NCI-H1092 (cell line): Measurements from ENCODE around the gene ECHDC3.

Source experiments
- DNase-seq: peaks from one replicate; lab custom pipeline; 2025; lab: John Stamatoyannopoulos, UW

The ECHDC3 gene

DNA sequence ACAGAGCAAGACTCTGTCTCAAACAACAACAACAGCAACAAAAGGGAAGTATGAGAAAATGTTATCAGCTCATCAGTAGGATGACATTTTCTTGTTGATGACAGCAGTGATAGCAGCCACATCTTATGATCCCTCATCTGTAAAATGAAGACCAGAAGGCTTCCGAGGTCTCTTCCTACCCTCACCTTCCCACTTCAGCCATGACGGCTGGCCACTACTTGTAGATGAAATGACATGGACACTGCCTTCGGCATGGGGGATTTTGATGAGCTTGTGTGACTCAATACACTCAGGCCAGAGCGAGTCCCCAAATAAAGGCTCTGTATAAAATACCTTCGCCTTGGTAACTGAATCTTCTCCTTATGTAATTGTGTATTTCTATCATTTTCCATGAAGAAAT, 6.7 kb downstream of the ECHDC3 start:
- DNase-seq = no peak

DNA sequence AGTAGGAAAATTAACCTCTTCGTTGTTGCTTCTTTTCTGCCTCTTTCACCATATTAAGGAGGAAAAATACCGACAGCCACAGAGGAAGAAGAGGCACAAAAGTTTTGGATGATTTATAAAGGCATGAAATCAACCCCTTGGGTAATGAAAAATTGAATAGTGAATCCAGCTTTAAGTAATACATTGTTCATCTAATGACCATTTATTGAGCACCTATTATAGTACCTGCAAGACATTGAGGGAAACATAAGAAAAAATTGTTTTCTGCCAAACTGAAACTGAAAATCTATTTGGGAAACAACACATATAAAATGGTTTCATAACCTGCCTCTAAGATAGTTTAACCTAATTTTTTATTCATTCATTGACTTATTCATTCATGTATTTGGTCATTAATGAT, 8.2 kb downstream of the ECHDC3 start:
- no peak for DNase-seq

DNA sequence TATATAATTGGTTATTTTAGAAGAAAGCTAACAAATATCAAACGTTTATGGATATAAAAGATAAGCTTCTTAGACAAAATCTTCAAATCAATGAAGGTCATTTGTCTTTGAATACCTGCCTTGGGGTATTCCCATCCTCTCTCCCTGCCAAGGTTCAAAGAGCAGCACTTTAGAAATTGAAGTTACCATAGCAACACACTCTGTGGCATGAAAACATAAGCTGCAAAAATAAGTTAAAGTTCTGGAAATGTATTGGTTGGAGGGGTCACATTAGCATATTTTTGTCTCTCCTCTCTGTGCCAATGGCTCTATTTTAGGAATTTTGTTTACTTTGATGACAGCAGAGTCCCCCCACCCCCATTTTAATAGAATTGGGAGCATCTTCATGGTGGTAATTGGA, 12.0 kb downstream of the ECHDC3 start:
- no peak for DNase-seq

DNA sequence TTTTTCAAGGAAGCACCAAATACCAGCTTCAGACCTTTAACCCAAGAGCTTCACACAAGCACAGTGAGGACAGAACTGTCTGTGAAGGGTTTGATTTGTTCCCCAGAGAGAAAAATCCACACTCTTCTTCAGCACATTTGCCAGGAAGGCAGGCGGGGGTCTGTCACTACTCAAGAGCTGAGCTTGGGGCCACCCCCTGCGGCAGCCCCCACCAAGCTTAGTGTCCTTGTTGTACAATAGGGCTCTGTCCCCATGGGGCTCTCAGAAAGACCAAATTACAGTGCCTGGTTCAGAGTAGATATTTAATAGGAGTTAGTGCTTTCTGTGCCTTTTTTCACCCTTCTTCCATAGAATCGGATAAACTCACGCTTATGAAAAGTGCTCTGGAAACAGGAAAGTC, 12.4 kb downstream of the ECHDC3 start:
- DNase-seq = no peak

DNA sequence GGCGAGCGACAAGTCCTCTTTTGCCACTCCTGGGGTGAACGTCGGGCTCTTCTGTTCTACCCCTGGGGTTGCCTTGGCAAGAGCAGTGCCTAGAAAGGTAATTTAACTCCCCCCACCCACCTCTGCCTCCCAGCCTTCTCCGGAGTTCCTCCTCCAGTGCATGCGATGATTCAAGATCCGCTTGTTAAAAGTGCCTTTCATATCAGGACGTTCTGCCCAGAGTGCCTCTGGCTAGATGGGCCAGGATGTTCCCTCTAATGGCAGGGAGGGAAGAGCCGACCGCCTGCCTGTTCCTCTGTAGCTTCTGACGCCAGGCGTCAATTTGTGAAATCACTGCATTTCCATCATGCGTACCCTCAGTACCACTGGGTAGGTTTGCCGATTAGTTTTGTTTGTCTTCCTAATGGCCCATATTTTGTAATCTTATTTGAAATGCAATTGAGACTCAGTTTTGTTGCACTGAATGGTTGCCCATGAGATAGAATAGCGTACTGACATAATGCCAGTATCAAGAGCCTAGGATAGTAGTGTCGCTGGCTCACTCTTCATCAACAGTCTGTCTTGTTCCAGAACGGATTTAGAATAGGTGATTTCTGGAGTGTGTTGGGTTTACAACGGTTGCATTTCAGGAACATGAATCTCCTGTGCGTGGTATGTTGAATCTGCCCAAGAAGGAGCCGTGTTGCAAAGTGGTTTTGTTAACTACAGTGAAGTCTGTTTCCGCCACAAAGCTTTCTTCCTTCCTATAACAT, 13.5 kb downstream of the ECHDC3 start:
- DNase-seq = no peak

DNA sequence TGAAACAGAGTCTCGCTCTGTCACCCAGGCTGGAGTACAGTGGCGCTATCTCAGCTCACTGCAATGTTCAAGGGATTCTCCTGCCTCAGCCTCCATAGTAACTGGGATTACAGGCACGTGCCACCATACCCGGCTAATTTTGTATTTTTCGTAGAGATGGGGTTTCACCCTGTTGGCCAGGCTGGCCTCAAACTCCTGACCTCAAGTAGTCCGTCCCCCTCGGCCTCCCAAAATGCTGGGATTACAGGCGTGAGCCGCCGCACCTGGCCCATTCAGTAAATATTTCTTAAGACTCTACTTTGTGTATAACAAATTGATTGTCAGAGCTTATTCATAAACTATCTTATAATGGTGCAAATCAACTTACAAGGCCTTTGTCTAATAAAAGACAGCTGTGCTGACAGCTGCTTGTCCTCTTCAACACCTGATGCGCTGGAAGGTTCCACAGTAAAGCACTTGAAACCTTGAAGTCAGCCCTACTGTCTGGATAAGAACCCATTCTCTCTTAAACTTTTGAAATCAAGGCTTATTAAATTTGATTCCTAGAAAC, 14.7 kb downstream of the ECHDC3 start:
- no peak for DNase-seq

DNA sequence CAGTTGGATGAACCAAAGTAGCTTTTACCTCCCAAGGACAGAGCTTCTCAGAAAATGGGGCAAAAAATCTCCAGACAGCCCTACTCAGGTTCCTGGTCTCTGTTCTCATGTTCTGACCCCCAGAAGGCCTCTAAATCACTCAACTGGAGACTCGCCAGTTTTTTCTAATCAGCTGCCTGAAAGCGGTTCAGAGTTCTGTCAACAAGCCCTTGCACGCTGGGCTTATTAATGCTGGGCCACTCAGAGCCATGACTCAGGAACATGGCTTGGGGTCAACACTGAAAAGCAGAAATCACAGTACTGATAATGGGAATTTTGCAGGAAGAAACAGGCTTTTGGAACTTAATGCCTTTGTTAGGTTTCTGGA, 15.3 kb downstream of the ECHDC3 start:
- DNase-seq = peak; percentile 46

DNA sequence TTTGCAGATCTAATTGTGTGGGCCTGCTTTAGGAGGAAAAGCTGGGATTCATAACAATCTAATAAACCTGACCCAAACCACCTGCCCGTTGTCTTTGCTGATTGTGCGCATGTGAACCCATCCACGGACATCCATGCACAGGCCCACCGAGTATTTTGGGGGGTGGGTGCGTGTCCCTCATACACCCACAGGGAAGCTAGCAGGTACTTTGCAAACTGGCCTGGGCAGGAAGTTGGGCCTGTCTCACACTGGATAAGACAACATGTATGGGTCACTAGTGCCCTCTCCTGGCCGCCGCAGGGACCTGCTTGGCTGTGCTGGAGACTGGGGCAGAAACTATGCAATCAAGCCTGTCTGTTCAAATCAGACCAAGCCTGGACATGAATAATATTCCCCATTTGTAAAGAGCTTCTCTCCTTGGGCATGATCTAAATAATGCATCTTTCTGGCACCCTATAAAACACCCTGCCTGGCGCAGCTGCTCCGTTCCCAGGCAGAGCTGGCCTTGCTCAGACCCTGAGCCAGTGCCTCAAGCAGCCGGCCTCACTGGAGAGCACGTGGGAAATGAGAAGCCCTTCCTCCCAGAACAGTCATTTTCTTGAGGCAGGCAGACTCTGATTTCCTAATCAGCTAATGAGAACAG, 15.8 kb downstream of the ECHDC3 start:
- peak; percentile 29 for DNase-seq

DNA sequence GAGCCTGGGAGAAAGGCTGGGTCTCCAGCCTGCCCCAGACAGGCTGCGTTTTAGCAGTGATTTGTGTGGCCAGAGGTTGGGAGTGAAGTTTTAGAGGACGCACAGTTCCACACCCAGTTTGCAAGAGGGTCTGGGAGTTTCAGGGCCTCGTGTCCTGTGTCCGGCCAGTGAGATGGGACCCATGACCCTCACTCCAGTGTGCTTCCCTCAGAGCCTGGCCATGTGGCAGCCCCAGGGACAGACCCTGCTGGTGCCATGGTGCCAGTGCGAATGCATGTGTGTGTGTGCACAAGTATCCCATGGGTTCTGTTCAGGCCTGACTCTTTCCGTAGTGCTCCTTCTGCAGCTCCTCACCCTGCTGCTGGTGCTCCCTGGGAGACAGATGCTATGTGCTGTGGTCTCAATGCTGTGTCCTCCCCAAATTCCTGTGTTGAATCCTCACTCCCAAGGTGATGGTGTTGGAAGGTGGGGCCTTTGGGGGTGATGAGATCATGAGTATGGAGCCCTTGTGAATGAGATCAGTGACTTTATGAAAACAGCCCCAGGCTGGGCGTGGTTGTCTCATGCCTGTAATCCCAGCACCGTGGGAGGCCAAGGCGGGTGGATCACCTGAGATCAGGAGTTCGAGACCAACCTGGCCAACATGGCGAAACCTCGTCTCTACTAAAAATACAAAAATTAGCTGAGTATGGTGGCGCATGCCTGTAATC, 16.5 kb downstream of the ECHDC3 start:
- DNase-seq = no peak

DNA sequence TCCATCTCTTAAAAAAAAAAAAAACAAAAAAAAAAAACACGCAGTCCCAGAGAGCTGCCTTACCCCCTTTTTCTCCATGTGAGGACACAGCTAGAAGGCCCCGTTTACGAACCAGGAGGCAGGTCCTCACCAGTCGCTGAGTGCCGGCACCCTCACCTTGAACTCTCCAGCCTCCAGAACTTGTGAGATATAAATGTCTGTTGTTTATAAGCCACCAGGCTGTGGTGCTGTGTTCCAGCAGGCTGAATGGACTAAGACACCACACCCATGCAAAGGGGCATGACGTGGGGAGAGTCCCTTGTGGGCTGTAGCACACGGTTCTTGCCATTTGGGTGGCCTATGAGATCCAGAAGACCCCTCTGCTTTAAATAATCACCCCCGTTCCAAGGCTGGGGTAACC, 17.2 kb downstream of the ECHDC3 start:
- no peak for DNase-seq

DNA sequence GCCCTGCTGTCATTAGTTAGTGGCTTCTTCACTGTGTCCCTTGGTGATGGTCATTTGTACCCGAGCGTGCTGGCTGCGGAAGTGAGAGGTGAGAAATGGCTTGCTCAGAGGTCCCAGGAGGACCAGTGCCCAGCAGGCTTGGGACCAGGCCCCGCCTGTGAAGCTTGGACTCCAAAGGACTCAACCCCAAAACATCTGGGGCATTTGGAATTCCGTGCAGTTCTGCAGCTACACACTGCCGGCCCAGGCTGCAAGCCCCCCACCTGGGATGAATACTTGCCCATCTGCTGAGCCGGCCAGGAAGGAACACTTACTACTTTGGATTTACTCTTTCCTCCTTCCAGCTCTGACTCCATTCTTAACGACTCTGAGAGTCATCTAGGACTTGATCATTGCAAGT, 18.0 kb downstream of the ECHDC3 start:
- DNase-seq = no peak

DNA sequence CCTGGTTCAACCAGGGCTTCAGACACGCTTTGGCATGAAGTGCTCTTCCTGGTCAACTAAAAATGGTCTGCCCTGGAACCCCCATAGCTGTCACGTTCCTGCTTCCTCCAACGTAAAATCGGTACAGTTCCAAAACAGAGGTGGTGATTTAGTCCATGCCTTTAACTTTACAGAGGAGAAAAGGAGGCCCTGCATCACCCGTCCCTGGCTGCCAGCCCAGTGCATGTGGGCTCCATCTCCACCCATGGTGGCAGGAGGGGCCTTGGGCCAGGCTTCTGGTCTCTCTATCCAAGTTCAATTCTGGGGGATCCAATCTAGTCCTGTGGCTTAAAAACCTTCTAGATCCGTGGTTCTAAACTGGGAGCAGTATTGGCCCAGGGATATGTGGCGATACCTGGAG, 18.7 kb downstream of the ECHDC3 start:
- DNase-seq = no peak

DNA sequence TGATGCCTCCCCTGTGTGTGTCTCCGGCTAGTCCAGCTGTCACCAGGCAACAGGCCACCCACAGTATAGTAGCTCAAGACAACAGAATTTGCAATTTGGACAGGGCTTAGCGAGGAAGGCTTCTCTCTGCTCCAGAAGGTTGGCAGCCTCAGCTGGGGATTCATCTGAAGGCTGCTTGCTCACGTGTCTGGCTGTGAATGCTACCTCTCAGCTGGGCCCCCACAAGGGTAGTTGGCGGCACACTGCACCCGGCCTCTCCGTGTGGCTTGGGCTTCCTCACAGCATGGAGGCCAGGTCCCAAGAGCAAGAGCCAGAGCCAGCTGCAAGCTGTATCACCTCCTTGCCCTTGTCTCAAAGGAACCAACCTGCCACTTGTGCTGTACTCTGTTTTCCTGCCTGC, 19.2 kb downstream of the ECHDC3 start:
- DNase-seq = no peak

DNA sequence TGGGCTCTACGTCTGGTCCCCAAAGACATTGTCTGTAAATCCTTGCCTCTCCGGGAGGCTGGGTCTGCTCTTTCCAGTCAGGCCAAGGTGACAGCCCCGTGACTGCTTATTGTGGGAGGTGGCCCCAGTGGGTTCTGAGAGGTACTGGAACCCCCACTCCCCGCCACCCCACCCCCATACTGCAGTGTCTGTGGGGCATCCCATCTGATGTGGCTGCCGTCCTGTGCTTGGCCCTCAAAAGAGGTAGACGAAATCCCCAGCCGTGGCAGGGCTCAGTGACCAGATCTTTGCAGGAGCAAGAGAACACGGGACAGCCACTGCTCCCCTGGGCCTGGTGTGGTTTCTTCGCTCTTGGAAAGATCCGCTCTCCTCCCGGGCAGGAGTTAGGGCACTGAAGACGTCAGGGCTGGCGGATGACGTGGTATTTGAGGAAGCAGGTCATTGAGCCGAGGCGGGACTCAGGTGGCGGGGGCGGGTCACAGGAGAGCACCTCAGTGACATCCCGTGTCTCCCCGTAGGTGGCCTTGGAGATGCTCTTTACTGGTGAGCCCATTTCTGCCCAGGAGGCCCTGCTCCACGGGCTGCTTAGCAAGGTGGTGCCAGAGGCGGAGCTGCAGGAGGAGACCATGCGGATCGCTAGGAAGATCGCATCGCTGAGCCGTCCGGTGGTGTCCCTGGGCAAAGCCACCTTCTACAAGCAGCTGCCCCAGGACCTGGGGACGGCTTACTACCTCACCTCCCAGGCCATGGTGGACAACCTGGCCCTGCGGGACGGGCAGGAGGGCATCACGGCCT, 20.7 kb downstream of the ECHDC3 start:
- DNase-seq = no peak

DNA sequence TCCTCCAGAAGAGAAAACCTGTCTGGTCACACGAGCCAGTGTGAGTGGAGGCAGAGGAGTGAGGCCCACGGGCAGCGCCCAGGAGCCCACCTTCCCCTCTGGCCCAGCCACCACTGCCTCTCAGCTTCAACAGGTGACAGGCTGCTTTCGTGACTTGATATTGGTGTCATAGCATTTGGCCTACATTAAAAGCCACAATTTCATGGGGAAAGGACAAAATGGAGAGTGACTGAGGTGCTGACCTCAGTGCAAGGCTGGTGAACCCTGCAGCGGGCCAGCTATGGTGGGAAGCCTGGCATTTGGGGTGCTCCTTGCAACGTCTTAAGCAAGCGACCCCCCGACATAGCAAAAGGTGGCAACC, 21.3 kb downstream of the ECHDC3 start:
- DNase-seq = no peak

DNA sequence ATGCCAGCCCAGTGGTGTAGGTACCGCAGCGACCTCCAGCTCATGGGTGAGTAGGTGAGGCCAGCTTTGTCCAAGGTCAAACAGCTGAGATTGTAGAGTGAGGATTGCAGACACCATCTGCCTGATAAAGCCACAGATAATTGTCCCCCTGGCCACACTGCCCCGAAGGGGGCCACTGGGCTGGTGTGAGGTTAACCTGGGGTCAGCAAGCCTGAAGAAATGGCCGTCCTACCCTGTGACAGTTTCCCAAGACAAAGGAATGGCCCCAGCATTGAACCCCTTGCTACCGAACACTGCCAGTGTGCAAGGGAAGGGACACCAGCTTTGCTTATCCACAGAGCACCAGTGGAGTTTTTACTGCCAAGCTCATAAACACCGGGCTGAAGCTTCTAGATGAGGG, 23.0 kb downstream of the ECHDC3 start:
- DNase-seq = no peak

DNA sequence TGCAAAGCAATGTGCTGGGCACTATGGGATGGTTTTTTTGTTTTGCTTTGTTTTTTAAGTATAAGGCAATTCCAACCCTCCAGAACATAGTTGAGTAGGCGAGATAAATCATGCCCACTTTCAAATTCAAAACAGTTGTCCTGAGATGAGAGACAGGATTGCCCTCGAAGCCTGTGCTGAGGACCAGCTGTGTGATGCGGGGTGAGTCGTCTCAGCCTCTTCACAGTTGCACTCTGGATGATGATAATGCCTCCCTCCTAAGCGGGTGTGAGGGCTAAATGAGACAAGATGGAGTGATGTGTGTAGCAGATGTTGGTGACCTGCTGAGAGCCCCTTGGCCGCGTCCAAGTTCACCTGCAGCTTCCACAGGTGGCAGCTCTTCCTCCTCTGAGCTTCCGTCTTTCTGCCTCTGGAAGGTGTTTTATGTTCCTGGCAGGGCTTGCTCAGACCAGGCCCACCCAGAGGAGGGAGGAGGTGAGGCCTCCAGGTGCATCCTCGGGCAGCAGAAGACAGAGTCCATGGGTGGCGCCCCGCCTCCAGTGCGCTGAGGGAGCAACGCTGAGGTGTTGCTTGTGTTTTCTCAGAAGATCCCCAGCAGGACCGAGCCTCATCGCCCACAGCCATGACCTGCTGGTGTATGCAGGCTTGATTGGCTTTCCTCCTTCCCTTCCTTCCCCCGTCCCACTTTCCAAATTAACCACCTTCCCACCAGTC, 30.6 kb downstream of the ECHDC3 start:
- no peak for DNase-seq

DNA sequence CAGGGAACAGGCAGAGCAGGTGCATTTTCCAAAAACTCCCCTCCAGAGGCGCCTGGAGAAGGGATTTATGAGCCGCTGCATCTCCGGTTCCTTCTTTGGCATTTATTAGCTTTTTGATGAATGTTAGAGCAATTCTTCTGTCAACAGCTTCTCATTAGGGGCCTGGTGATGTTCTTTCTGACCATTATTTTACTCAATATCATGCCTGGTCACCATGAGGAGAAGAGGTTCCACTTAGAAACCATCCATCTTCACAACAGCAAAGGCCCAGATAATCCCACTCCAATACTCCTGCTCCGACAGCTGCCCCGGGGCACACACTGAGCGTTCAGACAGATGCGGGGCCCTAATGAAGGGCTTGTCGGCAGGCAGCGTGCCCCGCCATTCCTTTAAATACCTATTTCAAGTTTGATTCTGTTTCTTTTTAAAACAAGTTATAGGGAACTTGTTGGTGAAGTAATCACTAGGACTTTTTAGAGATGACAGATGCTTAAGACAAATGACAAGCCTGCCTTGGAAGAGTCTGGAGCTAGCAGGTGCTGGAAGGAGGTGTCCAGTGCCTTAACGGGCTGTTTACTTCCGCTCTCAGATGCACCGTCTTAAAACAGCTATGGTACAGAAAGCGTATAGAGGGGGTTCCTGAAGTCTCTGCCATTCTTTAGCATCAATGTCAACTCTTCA, 31.7 kb downstream of the ECHDC3 start:
- no peak for DNase-seq

DNA sequence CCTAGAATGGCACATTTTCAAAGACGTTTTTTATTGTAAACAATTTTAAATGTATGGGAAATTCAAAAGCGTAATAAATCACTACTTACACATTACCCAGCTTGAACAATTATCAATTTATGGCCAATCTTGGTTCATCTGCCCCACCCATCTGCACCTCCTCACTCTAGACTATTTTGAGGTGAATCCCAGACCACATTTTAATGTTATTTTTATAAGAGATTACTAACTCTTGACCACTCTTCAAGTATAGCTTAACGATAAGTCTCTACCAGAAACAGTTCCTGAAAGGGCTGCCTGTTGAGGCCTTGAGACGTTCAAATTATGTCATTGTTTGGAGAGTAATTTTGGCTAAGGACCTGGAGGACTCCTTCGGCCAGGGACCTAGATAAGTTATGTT, 33.2 kb downstream of the ECHDC3 start:
- DNase-seq = no peak

DNA sequence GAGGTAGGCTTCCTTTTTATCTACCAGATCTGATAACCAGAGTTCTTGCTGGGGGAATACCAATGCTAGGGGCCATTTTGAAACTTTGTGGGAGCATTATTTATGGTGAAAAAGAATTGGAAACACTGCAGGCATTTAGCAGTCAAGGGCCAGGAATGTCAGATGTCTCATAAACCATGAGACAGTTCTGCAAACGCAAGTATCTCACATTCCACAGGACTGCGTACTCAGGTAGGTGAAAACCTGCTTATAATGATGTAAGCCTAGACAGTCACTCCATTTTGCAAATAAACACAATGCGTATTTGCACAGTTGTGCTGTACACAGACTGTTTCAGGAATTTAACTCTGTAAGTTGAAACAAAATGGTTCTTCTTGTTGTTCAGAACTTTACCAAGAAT, 33.9 kb downstream of the ECHDC3 start:
- DNase-seq = no peak

DNA sequence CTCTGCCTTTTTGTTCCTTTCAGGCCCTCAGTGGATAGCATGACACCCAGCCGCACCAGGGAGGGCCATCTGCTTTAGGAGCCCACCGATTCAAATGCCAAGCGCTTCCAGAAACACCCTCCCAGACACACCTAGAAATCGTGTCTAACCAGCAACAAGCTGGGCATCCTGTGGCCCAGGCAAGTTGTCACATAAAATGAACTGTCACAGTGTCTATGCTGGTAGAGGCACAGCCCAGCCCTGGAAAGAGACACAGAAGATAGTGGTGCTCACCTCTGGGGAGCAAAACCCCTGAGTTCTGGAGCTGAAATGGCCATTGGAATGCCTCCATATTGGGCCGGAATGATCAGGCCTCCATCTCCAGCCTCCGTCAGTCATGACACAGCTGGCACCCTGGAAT, 38.9 kb downstream of the ECHDC3 start:
- no peak for DNase-seq
